GOT3 (cell line): Measurements from ENCODE around the gene COMT.

ENCODE experiments used
- DNase-seq: peaks from one replicate; lab custom pipeline; 2025; ENCODE audit warnings: mixed read lengths; lab: John Stamatoyannopoulos, UW

COMT gene

DNA sequence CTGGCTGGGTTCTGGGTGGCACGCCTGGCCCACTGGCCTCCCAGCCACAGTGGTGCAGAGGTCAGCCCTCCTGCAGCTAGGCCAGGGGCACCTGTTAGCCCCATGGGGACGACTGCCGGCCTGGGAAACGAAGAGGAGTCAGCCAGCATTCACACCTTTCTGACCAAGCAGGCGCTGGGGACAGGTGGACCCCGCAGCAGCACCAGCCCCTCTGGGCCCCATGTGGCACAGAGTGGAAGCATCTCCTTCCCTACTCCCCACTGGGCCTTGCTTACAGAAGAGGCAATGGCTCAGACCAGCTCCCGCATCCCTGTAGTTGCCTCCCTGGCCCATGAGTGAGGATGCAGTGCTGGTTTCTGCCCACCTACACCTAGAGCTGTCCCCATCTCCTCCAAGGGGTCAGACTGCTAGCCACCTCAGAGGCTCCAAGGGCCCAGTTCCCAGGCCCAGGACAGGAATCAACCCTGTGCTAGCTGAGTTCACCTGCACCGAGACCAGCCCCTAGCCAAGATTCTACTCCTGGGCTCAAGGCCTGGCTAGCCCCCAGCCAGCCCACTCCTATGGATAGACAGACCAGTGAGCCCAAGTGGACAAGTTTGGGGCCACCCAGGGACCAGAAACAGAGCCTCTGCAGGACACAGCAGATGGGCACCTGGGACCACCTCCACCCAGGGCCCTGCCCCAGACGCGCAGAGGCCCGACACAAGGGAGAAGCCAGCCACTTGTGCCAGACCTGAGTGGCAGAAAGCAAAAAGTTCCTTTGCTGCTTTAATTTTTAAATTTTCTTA, 27.8 kb downstream of the COMT start:
- no peak for DNase-seq

DNA sequence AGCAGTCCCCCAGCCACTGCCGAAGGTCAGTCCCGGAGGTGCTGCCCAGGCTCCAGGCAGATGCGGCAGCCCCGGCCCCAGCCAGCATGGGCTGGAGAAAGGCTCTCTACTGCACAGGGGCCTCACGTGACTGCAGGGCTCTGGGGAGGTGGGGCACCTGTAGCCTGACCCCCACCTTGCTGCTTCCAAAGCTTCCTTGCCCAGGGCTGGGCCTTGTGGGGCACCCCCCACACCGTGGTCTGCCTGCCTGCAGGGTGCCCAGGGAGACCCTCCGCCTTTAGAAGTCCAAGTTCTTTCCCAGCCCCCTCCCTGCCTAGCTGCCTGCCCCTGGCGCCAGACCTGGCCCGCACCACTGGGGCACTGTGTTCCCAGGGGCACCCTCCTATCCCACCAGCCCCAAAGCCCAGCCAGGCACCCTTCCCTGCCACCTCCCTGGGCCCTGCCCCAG, 28.5 kb downstream of the COMT start:
- DNase-seq = no peak

DNA sequence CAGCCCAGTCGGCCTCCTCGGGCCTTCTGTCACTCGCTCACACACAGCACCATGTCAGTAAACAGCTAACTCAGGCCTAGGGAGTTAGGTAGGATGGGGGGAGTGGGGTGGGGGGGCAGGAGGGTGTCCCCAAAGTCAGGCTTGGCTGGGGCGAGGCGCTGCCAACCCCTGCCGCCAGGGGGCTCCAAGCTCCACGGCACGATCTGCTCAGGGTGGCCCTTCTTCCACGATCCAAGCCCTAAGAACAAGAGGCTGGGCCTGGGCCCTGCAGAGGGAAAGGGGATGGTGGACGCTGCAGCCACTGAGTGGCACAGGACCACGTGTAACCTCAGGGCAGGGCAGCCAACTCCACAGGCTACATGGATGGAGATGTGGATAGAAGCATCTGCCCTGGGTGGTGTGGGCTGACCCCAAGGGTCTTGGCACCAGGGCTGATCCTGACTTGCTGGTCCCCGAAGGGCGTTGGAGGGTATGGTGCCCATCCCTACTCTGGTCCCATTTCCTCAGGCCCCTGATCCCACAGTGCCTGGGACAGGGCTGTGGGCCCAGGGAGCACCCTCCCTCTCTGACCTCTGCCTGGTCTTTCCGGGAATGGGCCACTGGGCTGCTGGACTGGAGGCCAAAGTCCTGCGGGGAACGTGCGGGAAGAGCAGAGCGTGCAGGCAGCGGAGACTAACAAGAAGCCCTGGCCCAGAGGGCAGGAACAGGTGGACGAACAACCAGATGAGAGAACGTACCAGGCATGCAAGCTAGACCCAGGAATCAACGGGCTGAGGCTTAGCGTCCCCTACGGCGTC, 29.1 kb downstream of the COMT start:
- DNase-seq = no peak

DNA sequence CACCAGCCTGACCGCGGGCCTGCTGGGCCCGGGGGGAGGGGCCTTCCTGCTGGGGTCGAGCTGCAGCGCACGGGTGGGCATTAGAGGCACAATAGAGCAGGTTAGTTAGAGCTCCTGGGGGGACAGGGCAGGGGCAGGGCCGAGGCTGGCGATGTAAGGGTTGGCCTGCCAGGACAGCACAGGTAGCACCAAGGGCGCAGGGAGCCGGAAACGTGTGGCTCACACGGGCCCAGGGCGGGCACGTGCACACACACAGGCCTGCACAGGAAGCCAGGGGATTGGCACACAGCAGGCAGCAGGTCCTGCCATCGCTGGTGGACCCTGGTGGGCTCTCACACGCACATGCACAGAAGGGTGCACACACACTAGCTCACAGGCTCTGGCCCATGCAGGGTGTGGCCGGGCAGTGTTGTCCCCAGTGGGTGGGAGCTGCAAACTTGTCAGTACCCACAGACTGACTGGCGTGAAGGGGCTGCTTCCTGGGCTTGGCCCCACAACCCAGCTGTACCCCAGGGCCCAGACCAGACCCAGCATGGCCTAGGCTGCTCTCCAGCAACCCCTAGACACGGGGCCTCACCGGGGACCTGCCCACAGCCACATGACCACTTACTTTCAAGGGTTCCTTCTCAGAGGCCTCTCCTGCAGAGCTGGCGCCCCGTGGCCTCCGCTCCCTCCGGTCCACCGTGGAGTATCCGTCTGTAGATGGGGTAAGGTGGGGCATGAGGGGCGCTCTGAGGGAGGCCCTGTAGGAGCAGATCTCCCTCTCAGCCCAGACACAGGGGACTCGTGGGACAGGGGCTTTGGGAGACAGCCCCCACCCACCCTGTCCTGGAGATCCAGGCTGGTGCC, 29.9 kb downstream of the COMT start:
- no peak for DNase-seq

DNA sequence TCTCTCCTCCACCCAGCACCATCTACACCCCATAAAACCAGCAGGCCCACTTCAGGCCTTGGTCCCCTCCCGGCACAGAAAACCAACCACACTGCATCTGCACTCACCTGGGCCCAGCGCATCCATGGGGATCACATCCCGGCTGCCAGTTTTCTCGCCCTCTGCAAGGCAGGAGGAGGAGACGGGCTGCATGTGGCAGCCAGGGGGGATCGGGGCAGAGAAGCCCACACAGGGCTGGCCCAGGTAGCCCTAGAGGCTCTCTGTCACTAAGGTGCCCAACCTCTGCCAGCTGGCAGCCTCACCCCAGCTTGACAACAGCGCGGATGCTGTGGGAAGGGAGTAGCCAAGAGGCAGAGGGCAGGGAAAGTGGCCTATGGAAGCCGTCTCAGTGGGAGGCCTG, 30.7 kb downstream of the COMT start:
- no peak for DNase-seq

DNA sequence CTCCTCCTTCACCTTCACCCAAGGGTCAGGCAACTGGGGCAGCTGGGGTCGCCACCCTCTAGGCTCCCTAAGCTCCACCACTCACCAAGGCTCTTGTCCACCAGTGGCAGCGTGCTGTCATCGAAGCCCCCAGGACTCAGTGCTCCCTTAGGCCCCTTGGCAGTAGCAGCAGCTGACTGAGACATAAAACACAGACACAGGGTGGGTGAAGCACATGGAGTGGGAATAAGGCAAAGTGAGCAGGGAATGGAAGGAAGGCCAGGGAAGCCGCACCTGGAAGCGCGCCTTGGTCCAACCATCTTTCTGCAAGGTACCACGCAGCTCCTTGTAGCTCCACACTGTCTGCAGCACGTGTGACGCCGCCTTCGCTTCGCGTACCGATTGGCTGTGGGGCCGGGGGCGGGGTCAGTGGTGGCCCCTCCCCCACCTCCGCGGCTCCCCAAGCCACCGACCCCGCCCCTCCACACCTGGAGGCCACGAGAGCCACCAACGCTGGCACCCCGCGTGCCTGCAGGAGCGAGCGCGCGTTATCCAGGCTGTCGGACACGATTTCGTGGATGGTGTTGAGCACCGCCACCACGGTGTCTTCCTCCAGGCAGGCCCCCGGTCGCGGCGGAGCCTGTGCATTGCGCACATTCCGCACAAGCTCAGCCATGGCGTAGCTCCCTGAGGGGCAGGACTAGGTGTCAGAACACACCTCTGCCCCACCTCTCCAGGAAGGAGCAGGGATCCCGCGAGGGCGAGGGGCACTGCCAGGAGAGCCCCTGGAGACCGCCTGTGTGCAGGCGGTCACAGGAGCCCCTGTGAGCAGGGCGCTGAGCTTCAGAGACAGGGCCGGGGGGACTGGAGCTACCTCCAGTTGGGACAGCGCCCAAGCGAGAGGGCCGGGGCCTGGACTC, 31.3 kb downstream of the COMT start:
- DNase-seq = no peak

DNA sequence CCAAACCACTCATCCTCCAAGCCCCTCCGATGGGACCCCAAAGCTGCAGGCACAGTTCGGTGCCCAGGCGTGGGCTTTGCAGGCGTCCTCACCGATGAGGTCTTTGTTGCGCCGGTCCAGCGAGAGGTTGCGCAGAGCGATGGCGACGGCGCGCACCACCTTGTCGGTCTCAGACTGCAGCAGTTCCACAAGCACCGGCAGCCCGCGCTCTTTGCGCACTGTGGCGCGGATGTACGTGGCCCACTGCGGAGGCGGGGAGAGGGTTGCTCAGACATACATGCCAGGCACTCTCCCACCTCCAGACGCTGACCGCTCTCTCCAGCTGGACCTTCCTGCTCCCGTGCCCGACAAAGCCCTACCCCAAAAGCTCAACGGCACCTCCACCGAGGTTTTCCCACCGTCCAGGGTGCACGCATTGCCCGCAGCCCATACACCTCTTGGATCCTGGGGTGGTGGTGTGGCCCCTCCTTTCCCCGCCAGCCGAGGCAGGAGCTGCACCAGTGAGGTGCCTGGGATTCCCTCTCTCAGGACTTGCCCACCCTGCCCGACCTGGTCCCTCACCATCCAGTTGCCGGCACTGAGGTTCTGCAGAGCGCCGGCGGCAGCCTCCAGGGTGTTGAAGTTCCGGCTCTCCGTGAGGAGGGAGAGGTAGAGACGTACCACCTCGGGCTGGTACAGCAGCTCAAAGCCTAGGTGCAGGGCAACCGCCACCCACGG, 32.1 kb downstream of the COMT start:
- no peak for DNase-seq

DNA sequence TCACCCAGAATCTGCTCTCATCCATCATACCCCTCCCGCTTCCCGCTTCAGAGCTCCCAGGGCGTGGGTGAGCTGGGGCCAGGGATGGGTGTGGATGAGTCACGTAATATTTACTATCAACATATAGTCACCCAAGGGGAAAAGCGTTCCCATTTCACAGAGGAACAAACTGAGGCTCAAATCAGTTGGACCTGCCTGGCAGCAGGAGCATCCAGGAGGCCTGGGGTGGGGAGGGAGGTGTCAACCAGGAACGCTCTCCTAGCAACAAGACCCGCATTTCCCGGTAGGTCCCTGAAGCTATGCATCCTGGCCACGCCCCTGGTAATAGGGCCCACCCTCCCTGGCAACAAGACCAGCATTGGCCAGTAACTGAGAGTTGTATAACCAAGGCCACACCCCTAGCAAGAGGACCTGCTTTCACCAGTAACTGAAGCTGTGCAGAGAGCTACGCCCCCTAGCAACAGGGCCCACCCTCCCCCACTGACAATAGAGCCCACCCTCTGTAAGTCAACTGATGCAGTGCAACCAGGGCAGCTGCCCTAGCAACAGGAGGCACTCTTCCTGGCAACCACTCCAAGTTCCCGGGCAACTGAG, 32.8 kb downstream of the COMT start:
- no peak for DNase-seq

DNA sequence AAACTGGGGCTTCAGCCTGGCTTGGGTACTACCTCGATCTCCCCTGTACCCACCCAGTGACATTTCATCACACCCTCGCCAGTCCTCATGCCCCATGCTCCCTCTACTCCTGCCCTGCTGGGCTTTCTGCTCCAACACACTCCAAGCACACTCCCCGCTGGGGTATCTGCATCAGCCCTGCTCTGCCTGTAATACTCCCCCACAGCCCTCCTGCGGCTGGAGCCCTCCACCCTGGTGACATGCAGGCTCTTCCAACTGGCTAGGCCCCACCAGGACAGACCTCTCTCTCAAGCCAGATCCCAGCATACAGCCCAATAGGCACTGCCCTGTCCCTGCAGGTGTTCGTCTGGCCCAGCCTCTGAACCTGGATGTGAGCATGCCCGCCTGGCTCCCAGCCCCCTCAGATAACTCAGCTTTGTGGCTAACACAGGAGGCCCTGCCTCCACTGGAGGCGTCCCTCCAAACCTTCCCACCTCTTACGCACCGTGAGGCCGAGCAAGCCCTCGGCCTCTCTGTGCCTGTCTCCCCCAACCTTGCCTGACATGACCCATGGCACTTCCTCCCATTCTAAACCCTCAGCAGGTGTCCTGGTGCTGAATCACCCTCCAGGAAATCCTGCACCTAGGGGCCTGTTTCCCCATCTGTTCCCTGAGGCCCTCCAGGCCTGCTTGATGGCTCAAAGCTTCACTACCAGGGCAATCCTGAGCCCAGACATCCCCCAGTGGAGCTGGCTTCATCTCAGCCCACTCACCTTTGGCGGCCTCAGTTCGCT, 33.5 kb downstream of the COMT start:
- DNase-seq = no peak

DNA sequence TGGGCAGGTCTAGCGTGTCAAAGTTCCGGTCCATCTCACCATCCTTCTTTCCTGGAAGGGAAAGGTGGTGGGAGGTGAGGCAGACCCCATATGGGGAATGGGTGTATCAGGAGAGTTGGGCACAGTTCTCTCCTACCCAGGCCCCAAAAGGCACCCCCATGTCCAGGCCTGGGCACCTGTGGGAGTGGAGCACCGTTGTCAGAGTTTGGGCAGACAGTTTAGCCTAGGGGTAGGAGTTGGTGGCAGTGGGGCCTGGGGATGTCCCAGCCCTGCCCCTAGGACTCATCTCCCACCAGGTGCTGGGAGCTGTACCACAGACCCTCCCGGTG, 34.1 kb downstream of the COMT start:
- DNase-seq = no peak

DNA sequence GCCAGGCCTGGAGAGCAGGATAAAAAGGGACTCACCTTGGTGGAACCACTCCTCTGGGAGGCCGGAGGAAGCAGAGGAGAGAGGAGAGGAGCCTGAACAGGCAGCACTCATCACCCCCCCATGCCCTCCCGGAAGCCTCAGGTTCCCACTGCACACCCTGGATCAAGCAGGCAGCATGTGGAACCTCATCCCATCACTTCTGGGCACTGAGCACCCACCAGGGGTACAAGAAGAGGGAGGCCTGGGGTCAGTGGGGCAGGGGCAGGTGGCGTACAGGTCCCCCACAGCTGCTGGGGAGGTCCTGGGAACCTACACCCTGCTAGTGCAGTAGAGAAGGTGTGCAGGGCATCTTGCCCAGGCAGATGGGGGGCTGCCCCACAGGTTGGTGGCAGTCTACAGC, 35.1 kb downstream of the COMT start:
- DNase-seq = no peak

DNA sequence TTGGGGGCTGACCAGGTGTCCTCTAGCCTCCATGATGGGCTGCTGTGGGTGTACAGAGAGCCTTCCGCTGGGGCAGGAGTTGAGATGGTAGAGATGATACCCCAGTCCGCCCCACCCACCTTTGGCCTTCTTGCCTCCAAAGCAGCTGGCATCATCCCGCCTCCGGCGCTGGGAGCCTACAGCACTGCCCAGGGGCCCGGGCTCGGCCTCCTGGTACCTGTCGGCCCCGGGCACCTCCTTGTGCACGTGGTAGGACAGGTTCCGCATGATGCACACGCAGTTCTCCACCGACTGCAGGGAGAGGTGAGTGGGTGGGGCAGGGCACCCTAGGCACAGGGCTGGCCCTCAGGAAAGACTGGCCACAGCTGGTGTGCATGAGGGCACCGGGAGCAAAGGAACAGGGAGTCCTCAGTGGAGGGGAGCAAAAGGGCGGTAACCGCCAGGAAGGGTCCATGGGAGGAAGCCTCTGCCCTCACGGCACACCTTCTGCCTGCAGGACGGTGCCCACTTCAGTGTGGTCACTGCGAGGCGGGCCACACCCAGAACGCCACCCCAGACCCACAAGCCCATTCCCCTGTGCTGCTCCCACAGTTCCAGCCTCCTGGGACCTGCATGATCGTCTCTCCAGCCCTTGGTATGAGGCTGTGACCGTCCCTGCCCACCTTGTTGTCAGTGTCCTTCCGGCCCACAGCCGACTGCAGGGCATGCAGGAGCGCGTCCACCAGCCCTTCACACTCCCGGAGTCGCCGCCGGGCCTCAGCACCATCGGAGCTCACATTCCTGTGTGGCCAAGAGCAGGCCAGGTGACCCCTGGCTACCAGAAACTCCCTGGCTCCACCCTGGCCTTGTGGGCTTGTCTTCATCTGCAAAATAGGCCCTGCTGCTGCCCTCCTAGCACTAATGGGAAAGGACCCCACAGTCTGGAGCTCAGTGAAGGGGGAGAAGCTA, 36.0 kb downstream of the COMT start:
- no peak for DNase-seq

DNA sequence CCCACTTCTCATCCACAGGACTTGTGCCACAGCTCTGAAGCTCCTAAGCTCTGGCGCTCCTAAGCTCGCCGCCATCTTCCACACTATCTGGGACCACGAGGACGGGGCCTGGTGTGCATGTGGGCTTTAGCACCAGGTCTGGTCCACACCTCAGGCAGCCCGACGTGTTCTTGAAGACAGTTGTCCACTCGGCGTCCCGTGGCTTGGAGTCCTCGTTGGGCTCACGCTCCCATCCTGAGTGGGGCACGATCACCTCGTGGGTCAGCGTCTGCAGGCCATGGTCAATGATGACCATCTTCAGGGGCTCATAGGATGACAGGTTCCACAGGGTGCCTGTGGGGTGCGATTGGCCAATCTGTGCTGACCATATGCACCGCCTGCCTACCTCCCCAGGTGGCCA, 37.2 kb downstream of the COMT start:
- no peak for DNase-seq

DNA sequence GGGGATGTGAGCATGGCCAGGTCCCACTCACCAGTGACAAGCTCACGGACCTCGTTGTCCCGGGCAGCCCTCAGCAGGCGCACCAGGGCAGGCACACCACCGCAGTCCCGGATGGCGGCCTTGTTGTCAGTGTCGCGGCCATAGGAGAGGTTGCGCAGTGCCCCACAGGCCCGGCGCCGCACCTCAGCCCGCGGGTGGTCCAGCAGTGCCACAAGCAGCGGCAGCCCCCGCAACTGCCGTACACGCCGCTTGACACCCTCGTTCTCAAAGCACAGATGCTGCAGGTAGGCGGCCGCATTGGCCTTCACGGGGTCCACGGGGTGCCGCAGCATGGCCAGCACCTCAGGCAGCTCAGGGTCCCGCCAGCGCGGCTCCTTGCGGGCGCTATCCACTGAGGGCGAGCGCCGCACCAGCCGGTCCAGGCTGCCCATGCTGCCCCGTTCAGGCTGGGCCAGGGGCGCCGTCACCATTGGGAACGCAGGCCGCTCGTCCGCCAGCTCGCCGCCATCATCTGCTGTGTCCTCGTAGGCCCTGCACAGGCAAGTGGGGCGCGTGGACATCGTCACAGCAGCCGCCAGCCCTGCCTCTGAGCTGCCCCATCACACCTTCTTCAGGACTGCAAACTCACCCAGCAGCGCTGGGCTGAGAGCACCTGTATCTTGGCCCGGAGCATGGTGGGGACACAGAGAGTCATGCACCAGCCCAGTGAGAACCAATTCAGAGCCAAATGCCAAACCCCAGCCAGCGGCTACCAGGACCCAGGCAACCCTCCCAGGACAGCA, 38.3 kb downstream of the COMT start:
- no peak for DNase-seq

DNA sequence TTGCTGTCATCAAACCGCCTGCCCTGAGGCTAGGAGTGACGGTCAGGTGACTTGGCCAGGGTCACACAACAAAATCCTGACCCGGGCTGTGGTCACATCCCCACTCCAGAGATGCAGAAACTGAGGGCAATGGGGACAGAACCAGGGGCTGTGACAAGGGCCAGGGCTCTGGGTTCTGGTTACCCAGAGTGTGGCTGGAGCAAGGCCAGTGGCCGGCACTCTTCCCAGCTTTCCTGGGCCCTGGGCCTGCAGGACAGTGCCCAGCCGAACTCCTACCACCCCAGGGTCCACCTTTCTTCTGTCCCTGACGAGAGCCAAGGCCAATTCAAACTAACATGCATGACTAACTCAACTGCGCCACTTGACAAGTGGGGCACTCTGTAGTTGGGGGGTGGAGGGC, 39.2 kb downstream of the COMT start:
- no peak for DNase-seq

DNA sequence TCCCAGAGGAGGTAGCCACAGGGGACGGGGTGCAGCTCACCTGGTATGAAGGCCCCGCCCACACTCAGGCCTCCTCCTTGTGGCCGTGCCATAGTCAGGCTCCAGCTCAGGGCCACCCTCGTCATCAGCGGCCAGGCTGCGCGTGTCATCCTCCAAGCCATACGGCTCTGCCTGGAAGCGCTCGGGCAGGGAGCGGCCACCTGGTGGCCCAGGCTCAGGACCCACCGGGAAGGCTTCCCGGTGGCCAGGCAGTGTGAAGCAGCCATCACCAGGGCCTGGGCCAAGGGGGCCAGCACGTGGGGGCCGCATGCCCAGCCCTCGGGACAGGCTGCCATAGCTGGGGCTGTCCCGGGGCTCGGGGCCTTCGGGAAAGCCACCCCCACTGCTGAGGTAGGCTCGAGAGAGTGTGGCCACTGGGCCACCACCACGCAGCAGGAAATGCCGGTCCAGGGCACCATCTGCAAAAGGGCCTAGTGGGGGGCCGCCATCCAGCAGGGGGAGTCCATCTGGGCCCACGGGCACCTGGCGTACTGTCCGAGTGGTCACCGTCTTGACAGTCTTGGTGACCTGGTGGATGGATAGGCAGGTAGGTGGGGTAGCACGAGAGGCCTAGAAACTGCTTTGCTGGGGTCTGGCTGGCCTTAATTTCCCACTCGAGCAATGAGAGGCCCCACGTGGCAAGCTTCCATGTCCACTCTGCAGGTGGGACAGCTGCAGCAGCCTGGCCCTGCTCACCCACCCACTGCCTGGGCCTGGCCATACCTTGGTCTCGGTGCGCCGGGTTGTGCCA, 39.8 kb downstream of the COMT start:
- no peak for DNase-seq
